HG03280 (cell line): ENCODE measurements around the gene RNASEH1.
"Not testable (repeated sequence)": the region's sequence is repeated elsewhere in the genome, so short reads cannot be mapped to it uniquely, and the experiment has no call there.

Source experiments
- ATAC-seq: cut with Tn5 transposase; IDR thresholded peaks from one replicate; pipeline ENCODE4 v1.9.1; 2021; ENCODE audit warnings: mild to moderate bottlenecking, moderate library complexity; ENCODE audit not compliant: unreplicated experiment

RNASEH1 gene

DNA sequence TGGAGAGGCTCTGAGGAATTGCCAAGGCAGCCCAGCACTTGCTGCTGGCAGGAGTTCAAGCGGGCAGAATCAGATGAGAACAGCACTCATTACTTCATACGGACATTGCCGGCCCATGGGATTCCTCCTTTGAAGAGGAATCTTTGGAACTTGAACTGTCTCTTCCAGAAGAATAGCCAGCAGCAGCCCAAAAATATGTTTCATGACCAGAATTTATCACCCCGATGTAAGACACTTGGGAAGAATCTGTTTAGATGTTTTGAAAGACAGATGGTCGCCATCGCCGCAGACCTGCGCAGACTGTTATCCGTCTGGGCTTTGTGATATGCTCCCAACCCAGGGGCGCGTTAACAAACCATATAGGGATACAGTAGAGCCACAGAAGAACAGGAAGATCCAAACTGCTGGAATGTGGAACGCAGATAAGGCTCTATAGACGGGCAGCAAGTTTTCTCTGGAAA is 35.1 kb downstream of the RNASEH1 start:
- ATAC-seq = no peak

DNA sequence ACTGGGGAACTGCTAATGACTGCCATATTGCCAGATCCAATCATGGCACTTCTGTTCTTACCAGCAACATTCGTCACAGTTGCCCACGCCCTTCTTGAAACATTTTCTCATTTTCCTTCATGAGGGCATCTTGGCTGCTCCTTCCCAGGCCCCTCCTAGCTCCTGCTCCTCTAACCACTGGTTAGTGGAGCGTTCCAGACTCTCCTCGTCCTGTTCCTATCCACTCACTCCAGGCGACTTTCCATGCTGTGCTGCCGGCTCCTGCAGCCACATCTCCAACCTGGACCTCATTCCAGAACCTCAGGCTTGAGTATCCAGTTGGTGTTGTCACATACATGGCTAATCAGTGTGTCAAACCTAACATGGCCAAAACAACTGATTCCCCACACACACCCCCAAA is 37.5 kb downstream of the RNASEH1 start:
- no peak for ATAC-seq

DNA sequence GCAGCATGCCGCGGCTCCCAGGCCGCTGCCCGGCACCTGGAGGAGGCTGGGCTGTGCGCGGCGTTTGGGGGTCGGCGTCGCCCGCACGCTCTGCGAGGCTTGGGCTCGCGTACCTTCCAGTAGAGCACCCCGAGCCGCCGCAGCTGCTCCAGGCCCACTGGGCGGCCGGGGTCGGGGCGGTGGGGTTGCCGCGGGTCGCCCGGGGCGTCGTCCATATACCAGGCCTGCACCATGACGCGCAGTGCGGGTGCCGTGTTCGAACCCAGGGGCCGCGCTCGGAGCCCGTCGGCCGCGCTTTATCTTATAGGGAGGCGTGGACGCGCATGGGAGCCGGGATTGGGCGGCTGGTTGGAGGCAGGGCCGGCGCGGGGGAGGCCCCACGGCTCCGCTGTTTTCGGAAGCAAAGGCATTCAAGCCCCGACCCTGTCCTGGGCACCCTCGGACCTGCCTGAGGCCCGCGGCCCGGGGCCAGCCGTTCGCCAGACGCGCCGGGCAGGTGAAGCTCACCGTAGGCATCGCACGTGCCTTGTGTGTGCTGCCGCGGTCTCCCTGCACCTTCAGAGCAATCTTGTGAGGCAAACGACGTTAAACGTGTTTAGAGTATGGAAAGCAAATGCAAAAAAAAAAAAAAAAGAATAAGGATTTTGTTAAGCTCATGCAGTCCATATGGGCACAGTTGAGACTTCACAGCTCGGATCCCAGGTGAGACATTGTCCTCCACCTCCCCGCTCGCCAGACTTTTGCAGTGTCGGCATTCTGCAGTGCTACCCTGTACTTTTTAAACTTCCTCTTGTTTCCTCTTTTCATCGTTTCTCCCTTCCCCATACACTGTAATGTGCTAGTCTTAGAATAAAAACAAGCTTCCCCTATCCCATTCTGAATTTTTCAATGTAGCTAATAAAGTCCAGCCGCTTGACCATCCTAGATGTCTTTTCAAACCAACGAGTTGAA is 38.6 kb downstream of the RNASEH1 start, which contains the start of gene ADI1:
ADI1 (minus strand) TSS at position 277 of the 951 bp plus-strand sequence; CDS start at position 233, 44 bp downstream.
- peak; percentile 55 for ATAC-seq

DNA sequence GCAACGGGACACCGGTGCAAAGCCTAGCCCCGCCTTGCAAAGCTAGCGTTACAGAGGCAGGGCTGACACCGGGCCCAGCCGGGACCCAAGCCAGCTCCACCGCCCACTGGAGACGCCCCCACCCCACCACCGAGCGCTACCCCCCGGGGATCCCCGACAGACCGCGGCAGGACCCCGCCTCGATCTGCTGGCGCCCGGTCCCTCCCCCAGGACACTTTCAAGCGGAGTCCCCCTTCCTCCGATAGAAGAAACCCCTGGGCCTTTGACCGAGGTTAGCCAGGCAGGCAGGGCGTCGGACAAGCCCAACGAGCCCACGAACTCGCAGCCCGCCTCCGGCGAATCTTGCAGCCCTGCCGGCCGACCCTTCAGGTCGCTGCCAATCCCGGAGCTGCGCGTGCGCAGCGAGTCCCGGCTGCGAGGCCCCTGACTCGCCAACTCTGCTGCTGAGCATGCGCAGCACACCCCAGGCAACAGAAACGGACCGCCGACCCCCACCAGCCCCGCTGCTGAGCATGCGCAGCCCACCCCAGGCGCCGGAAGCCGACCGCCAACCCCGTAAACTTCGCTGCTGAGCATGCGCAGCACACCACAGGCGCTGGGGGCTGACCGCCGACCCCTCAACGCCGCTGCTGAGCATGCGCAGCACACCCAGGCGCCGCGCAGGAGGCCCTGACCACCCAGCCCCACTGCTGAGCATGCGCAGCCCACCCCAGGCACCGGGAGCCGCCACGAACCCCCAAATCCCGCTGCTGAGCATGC is 39.5 kb downstream of the RNASEH1 start:
- ATAC-seq = peak; percentile 82

DNA sequence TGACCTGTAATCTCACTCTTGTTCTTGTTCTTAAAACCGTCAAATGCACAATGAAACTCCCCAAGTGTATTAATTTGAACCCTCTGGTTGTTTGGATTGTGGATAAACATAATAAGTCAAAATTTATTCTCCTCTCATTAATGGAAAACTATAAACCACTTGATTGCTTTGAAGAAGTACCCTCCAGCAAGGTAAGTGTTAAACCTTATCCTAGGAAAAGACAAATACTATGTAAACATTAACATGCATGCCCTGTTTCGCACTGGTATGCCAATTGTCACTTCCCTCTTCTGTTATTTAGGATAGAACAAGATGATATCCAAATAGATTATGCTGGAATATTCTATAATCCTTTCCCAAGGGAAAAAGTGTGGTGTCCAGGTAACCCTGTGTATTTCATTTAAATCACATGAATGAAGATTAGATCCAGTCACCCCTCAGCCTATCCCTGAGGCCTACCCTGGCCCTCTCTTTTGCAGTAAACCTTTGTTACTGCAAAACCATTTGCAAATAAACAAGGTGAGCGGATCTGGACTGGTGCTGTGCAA is 40.1 kb downstream of the RNASEH1 start:
- no peak for ATAC-seq

DNA sequence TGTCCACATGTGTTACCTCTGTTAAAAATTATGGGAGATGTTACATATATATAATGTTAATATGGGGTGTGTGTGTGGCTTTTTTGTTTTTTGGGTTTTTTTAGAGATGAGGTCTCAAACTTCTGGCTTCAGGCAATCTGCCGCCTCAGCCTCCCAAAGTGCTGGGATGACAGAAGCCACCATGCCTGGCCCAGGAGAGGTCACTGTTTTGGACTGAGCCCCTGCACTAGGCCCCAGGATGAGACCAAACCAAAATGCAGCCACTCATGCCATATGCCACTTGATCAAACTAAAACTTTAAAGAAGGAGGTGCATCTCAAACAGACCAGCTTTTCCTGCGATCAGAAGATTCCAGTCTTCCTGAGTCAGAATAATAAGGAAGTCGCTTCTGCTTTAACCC is 41.3 kb downstream of the RNASEH1 start:
- ATAC-seq = no peak

DNA sequence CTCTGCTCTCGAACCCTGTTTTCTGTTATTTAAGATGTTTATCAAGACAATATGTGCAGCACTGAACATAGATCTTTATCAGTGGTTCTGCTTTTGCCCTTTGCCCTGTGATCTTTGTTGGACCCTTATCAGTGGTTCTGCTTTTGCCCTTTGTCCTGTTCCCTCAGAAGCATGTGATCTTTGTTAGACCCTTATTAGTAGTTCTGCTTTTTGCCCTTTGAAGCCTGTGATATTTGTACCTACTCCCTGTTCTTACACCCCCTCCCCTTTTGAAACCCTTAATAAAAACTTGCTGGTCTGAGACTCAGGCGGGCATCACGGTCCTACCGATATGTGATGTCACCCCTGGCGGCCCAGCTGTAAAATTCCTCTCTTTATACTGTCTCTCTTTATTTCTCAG is 42.7 kb downstream of the RNASEH1 start:
- not testable (repeated sequence) for ATAC-seq

DNA sequence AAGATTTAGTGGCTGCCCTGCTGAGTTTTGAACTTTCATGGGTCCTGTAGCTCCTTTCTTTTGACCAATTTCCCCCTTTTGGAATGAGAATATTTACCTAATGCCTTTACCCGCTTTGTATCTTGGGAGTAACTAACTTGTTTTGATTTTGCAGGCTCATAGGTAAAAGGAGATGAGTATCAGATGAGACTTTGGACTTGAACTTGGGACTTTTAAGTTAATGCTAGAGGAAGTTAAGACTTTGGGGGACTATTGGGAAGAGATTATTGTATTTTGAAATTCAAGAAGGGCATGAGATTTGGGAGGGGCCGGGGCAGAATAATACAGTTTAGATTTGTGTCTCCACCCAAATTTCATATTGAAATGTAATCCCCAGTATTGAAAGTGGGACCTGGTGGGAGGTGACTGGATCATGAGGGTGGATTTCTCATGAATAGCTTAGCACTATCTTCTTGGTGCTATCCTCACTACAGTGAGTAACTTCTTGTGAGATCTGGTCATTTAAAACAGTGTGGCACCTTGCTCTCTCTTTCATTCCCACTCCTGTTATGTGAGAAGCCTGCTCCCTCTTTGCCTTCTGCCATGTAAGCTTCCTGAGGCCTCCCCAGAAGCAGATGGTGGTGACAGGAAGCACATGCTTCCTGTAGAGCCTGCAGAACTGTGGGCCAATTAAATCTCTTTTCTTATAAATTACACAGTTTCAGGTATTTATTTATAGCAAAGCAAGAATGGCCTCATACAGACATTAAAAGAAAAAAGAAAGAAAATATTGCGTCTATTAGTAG is 44.9 kb downstream of the RNASEH1 start:
- ATAC-seq = no peak

DNA sequence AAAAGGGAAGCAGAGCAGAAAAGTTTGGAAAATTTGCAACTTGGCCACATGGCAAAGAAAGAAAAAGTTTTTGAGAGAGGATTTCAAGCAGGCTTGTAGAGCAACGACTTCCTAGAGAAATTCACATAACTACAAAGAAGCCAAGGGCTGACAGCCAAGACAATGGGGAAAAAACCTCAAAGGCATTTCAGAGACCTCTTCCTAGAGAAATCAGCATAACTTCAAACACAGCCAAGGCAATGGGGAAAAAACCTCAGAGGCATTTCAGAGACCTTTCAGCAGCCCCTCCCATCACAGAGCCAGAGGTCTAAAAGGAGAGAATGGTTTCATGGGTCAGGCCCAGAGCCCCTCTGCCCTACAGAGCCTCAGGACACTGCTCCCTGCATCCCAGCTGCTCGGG is 46.0 kb downstream of the RNASEH1 start:
- ATAC-seq = no peak

DNA sequence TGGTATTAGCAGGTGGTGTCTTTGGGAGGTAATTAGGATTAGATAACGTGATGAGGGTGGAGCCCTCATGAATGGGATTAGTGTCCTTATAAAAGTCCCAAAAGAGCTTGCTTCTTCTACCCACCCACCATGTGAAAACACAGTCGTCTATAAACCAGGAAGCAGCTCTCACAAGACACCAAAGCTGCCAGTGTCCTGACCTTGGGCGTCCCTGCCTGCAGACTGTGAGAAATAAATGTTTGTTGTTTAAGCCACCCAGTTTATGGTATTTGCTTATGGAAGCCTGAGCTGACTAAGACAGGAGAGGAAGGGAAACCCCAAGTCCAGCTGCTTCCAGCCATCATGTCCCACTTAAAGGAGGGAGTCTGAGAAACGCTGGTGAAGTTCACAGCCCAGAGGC is 52.4 kb downstream of the RNASEH1 start:
- ATAC-seq = no peak

DNA sequence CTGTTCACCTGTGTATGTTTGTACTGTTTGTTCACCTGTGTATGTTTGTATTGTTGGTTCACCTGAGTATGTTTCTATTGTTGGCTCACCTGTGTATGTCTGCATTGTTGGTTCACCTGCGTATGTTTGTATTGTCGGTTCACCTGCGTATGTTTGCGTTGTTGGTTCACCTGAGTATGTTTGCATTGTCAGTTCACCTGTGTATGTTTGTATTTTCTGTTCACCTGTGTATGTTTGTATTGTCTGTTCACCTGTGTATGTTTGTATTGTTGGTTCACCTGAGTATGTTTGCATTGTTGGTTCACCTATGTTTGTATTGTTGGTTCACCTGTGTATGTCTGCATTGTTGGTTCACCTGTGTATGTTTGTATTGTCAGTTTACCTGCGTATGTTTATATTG is 53.4 kb downstream of the RNASEH1 start:
- ATAC-seq = no peak

DNA sequence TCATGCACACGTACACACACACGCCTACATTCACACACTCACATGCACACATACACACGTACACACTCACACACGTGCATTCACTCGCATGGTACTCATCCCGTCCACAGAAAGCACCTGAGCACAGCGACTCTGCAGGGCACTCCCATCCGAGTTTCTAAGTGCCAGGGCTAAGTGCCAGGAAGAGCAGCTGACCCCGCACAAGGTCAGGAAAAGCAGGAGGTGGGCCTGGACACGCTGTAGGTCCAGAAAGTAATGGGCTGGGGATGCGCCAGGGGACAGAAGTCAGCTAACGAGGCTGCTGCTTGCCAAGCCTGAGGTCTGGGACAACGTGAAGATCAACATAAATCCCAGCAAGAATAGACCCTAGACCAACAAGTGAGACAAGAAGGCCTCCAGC is 54.6 kb downstream of the RNASEH1 start:
- ATAC-seq = no peak

DNA sequence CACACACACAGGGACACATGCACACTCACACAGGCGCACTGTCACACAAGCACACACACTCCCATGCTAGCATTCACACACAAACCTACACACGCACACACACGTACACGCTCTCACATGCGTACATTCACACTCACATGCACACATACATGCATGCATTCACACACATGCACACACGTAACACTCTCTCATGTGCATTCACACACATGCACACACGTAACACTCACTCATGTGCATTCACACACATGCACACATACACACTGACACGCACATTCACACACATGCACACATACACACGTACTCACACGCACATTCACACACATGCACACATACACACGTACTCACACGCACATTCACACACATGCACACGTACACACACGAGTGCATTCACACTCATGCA is 55.1 kb downstream of the RNASEH1 start:
- no peak for ATAC-seq

DNA sequence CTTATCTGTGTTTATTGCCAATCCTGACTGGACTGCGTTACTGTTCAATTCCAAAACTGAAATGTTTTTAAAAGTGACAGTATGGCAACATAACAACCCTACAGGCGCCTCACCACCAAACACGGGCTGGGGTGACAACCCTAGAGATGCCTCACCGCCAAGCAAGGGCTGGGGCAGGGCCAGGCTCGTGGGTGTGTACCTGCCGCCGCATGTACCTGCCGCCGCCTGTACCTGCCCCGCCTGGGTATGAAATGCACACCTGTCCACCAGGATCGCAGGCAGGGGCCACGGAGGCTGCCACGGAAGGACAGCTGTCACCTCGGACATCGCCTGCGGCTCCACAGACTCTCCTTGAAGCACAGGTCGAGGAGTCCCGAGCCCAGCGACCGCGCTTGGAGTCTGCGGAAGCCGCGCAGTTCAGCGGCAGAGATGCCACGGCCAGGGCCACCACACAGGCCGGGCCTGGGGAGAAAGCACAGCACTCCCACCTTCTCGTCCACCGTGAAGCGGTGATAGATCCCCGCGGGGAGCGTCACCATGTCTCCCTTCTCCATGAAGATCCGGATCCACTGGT is 57.7 kb downstream of the RNASEH1 start:
- ATAC-seq = no peak

DNA sequence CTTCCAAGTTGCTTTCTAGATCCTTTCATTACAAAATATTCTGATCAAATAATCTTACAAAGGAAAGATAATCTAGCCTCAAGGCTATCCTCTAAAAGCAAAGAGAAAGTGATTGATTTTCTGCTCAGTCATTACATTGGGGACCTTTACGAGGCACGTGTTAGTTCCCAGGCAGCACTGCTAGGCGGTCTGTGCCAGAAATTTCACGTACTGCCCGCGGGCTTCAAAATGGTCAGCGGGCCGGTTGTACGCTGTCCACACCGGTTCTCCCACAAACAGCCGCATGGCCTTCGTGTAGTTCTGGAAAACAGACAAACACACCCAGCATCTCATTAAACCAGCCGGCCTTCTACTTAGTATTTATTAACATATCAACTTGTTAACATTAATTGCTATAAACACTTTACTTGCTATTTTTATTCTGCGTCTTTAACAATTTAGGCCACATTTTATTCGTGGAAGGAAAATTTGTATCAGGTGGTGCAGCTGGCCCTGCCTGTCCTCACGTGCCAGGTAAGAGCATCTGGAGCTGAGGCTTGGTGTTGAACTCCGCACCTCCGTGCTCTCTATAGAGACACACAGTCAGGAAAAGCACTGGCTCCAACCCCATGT is 59.2 kb downstream of the RNASEH1 start:
- no peak for ATAC-seq

DNA sequence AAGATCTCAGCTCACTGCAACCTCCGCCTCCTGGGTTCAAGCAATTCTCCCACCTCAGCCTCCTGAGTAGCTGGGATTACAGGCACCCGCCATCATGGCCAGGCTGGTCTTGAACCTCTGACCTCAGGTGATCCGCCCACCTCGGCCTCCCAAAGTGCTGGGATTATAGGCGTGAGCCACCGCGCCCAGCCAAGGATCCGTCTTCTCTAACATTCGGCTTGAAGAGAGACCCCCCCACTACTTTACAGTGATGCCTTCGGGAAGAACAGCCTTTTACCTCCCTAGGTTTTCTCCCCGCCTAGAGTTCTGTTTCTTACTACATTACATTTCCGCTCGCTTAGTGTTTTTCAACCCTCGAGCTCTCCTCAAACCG is 61.4 kb downstream of the RNASEH1 start:
- not testable (repeated sequence) for ATAC-seq
